Daoy (cell line): Measurements from ENCODE around the gene GPR152. TPM values are rescaled to one million over a fixed set of nuclear protein-coding genes. Genes with fewer than 3 reads are reported as not detected.

Source experiments
- DNase-seq: peaks from one replicate; pipeline ENCODE4 v3.0.0-alpha.2; 2015; ENCODE audit warnings: low read depth
- total RNA-seq: library from RNA; depleted of rRNA; stranded (reverse); fragments of >200 nt; shearing (Covaris generic); gene quantifications from 2 replicates; pipeline ENCODE4 v1.2.3, GENCODE V29; 2014

The GPR152 gene
- total RNA-seq, 1 experiment from 2014 or later, result not detected

DNA sequence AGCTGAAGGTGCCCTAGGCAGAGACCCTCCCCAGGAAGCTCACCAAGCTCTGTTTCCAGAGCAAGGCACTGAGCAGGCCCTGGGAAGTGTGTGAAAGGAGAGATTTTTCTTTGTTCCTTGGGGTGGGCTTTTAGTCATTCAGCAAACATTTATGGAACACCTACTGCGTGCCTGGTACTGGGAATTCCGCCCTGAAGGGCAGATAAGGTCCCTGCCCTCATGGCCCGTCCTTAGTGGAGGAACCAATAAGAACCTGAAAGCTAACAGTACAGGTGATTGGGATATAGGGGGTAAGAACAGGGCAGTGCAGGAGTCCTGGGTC is 12.6 kb upstream of the GPR152 start:
- DNase-seq, result no peak

DNA sequence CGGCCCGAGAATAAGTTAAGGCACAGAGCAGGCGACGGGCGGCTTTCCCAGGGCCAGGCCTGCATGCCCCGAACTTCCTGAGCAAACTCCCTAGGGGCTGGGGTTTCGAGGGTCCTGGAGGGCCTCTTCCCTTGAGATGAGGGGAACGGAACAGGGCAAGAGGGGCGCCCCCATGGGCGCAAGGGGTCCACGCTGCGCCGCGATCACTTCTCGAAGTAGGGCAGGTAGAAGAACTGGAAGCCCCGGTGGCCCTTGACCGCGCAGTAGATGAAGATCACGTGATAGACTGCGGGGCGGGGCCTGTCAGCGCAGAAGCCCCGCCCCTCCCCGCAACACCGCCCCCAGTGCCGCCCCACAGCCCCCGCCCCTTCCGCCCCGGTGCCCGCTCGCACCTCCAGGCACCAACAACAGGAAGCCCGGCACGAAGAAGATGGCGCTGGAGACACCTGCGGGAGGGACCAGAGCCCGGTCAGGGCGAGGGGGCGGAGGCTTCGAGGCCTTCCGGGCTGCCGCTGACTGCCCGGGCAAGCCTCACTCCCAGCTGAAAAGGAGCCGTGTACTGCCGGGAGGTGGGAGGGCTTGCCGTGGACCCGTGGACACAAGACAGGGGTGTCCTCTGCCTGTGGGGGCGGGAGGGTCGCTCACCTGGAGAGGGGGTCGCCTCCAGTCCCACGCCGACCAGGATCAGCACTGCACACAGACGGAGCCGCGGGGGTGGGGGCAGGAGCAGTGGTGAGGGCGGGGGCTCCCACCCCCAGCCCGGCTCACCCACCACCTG is 12.1 kb upstream of the GPR152 start:
- peak; percentile 90 for DNase-seq

DNA sequence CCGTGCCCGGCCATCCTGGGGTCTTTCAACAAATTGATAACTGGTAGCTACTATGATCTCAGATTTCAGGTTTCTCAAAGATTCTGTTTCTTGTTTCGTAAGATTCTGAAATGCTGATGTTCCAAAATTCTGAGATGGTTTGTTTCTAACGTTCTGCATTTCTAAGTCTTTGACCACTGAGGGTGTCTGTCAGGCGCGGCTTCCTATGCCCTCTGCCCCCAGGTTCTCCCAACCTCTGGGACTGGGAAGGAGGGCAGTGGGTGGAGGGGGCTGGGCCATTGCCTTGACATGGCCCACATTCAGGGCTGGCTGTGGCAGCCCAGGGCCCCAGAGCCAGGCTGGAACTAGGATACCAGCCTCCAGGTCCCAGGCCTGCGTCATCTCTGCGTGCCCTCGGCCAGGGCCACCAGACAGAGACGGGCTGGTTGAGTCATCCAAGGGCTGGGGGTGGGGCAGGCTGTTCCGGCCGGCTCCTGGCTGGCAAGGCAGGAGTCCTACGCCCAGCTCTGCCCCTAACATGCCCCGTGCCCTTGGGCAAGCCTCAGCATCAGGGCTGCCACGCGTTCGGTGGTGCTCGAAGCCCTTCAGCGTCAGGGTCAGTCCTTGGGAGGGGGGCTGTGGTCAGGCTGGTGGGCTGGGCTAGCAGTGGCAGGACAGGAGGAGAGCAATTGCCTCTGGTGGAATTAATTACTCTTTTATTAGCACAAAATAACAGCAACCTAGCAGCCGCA is 11.3 kb upstream of the GPR152 start:
- DNase-seq, result peak; percentile 87

DNA sequence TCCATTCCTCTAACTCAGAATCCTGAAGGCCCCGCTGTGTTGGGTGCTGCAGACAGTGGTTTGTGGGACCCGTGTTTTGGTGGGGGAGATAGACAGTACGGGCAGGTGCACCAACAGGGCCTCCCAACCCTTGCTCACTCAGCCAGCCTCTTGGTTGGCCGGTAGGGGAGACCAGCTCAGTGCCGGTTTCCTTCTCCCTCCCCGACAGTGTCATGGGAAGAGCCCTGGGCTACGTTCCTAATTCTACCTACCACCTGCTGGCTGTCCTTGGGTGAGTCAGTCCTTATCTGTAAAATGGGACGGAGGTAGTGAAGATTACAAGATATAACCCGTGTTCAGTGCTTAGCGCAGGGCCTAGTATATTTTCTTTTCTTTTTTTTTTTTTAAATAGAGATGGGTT is 10.7 kb upstream of the GPR152 start:
- no peak for DNase-seq

DNA sequence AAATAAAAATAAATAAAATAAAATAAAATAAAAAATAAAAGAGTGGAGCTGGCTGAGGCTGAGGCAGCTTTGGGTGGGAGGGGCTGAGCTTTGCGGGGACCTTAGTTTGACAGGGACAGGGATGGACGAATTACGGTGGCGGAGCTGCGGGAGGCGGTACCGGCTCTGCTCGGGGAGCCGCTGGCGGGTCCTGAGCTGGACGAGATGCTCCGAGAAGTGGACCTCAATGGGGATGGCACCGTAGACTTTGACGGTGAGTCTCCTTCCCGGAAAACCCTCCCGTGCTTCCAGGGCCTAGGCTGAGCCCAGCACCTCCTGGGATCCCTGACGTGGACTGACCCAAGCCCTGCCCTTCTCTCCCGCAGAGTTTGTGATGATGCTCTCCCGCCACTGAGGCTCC is 5.7 kb upstream of the GPR152 start:
- DNase-seq, result no peak

DNA sequence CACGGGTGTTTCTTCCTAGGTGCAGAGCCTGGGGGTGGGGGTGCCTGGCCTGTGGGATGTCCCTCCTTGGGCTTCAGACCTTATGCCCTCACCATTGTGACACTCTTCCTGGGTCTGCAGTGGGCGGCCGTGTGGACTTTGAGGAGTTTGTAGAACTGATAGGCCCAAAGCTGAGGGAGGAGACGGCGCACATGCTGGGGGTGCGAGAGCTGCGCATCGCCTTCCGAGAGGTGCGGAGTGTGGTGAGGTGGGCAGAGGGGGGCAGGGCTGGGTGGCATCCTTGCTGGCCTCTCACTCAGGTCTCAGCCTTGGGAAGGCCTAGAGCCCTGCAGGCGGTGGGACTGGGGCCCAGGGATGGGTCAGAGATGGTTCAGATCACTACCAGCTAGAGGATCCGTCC is 4.9 kb upstream of the GPR152 start:
- DNase-seq, result no peak

DNA sequence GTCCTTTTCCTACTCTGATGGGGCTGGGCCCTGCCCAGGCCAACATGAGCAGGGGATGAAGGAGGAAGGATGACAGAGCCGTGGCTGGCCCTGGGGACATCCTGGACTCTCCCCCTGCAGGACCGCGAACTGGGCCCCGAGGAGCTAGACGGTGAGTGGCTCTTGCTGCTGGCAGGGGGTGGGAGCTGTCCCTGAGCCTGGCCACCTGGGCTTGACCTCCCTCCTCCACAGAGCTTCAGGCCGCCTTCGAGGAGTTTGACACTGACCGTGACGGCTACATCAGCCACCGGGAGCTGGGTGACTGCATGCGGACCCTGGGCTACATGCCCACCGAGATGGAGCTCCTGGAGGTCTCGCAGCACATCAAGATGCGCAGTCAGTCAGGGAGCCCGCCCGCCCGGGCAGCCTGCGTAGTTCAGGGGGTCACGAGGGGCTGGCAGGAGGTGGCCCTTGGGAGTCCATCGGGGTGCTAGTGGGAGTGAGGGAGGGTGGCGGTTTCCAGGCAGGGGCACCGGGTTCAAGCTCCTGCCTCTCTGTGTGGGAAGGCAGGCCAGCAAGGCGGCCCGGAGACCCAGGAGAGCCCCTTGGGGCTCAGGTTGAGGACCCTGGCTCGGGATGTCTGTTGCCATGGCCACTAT is 3.7 kb upstream of the GPR152 start:
- DNase-seq, result no peak

DNA sequence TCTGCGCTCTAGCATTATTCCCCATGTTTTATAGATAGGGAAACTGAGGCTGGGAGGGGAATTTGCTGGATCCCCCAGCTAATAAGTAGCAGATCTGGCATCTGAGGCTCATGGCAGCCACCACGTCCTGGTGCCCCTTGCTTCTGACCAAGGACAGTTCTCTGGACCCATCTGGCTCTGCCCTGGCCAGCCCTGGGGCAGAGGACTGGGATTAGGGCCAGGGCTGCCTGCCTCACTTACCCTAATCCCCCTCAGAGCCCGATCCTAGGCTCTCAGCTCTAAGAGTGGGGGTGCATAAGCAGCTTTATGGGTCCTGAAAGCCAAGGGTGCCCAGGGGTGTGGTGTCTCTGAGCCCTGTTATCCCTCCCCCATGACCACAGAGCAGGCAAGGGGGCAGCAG is 2.5 kb upstream of the GPR152 start, which contains the start of gene CABP4:
Gene CABP4 (plus strand): TSS at position 301 of the 400 bp plus-strand sequence. CDS start 70 bp downstream, at position 371.
- DNase-seq, result no peak

DNA sequence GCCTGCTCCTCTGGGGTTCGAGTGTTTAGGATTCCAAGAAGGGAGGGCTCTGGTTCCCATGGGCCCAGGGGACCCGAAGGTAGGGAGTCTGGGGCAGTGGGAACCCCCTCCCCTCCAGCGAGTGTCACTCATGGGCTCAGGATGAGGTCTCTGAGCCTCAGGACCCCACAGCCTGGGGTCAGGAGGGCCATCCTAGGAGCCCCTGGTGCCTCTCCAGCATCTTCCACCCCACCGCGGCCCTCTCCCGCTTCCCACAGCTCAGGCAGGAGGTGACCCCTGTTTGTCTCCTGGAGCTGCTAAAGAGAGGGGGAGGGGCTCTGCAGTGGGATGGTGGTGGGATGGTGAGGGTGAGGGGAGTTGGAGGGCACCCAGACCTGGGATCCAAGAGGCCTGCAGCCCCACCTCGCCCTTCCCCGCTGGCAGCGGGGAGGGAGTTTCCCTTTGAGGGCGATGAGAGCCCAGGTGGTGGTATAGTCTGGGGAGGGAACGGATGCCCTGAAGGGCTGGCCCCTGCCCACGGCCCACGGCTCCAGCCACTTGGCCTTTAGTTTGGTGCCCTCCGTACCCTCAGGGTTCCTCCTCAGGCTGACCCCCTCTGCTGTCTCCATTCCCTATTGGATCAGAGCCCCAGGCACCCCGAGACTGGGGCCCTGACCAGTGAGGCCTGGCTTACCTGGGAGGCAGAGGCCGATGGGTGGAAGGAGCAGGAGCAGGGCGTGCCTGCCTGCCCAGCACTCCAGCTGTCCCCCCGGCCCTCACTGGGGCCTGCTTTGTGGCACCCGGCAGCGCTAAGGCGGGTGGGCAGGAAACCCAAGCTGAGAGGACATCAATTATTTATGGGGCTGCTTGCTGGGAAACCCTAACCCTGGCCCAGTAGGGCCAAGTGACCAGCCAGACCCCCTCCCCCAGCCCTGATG is 1.5 kb upstream of the GPR152 start:
- DNase-seq, result no peak

DNA sequence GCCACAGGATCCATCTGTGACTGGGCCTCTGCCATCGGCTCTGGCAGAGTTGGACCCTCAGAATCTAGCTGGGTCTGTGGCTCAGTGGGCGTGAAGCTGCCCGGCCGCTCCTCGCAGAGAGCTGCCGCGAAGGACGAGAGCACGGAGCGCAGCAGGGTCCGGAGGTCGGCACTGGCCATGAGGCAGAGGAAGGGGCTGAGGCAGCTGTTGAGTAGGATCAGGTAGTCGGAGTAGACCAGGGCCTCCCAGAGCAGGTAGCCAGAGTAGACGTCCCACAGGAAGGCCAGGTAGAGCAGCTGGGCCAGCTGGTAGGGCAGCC is 912 bp downstream of the GPR152 start:
- no peak for DNase-seq

DNA sequence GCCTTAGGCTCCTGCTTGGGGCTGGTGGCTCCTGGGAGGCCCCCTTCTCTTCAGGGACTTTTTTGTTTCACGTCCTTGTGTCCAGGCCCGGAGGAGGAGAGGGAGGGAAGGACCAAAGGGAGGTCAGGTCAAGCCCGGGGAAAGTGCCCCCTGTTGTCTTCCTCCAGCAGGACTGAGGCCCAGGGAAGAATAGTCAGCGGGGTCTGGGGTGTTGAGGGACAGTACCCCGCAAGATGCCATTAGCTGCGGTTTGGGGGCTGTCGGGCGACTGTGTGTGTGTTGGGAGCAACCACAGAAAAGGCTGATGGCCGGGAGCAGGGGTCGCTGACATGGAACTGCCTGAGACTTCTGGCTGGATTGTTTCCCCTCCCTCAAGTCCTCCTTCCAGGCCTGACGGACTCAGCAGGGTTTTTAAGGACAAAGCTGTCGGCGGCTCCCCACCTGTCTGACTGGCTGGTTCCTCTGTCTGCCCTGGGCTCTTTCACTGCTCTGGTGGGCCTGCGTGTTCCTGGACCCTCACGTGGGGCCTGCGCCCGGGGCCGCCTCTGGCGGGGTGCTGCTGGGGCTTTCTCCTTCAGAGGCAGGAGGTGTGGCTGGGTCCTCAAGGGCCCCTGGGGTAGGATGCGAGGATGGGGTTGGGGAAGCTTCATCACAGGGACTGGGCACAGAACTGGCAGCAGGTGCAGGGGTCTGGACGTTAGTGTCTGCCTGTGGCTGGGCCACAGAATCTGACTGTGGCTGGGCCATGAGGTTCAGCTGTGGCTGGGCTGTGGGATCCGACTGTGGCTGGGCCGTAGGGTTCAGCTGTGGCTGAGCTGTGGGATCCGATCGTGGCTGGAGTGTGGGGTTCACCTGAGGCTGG is 1.5 kb downstream of the GPR152 start:
- no peak for DNase-seq

DNA sequence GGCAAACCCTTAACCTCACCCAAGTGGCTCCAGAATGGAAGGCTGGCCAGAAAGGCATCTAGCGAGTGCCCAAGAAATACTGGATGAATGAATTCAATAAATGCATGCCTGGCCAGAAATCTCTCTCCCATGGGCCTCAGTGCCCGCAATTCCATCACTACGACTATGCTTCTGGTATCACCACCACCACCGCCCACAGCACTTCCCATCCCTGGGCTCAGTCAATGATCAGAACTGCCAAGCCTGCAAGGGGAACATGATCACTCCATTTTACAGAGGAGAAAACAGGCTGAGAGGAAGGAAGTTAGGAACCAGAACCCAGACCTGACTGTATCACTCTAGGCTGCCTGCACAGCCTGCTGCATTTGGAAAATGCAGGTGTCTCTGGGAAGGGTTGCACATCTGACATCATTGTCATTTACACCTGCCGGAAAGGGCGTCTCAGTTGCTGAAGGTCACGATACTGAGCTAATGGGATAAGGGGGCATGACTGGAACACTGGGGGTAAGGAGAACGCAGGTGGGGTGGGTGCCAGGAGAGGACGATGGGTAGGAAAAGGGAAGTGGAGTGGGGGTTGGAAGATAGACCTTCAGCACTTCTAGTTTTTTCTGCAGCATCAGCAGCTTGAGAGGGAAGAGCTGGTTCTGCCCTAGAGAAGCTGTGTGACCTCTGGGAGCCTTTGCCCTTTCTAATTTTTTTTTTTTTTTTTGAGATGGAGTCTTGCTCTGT is 3.2 kb downstream of the GPR152 start:
- DNase-seq, result no peak

DNA sequence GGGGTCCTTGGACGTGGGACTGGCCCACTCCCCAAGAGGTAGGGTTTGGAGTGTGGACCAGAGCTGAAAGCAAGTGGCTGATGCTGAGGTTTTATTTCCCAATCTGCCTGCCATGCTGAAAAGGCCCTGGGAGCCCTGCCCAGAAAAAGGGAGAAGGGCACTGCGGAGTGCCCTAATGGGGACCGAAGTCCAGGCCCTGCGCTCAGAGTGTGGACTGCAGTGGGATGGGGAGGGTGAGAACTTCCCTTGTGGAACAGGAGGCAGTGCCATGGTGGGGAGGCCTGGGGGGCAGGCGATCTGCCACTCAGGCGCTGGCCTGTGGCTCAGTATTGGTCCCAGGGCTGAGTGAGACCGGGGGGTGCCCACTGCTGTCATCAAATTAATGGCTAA is 4.3 kb downstream of the GPR152 start:
- no peak for DNase-seq

DNA sequence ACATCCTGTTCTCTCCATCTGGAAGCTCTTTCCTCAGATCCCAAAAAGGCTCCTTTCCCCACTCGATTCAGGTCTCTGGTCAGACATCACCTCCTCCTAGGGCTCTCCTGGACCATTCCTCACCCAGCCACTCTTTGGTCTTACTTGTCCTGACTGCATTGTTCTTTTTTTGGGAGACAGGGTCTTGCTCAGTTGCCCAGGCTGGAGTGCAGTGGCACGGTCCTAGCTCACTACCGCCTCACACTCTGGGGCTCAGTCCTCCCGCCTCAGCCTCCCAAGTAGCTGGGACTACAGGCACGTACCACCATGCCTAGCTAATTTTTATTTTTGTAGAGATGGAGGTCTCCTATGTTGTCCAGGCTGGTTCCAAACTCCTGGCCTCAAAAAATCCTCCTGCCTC is 7.0 kb downstream of the GPR152 start:
- no peak for DNase-seq

DNA sequence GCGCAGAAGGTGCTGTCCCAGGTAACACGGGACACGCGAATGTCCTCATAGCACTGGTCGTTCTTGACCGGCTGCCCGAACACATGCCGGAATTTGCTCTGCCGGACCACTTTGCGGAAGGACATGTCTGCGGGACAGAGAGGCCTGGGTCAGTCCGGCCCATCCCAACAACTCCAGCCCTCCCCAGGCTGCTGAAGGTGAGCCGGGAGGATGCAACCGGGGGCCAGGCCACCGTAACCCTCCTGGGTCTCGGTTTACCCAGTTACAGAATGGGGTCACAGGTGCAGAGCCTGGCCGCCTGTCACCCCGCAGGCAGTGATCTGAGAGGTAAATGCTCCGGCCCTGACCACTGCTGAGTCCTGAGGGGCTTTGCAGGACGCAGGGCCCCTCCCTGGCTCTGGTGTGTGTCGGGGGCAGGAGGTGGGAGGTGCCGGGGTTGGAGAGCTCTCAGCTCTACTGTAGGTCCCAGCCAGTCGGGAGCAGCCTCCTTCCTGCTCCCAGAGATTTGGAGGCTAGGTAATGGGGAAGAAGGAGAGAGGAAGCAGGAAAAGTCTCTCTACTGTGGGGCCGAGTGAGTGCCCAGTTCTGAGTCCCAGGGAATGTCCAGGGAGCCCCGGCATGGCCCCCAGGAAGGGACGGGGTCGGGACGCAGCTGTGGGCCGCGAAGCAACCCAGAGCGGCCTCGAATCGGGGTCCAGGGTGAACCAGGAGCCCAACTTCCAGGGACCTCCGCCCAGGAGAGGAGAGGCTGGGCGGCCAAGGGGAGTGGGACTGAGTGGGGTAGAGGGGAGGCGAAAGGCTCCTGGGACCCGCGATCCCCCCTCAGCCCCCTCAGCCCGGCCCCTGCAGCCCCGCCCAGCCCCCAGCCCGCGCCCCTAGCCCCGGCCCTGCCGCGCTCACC is 9.8 kb downstream of the GPR152 start:
- no peak for DNase-seq

DNA sequence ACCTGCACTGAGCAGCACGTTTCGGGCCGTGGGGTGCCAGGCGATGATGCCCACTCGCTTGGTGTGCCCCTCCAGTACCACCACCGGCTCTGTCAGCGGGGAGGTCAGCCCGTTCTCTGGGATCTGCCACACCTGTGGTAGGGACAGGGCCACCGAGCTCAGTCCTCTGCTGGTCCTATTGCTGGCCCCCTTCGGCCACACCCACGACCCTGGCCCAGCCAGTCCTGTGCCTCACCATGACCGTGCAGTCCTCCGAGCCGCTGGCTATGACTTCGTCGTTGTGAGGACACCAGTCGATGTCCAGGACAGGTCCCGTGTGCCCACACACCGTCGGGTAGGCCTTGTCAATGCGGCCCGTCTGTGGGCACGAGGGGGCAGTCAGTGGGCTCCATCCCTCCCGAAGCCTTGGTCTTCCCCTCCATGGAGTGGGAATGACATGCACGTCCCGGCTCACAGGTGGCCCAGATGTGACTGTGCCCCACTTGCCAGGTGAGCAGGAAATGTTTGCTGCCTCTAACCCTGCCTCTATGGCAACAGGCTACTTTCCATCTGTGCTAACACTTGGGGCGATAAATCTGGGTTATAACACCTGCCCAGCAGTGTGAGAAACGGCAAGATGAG is 10.7 kb downstream of the GPR152 start:
- no peak for DNase-seq

DNA sequence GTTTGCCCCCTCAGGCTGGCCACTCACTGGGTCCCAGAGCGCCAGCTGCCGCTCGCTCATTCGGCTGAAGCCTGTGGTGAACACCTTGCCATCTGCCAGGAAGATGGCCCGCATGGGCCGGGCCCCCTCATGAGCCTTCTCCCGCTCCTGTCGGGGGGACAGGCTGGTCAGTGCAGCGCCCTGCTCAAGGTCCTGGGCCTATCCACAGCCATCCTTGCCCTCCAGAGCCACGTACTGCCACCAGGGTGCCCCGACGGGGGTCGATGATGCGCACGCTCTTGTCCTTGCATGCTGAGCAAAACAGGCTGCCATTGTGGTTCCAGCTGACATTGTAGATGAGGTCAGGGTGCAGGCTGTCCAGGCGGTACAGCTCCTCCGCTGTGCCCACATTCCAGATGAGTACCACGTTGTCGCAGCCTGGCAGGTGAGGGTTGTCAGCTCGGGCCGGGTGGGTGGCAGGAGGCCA is 11.4 kb downstream of the GPR152 start:
- DNase-seq, result no peak

DNA sequence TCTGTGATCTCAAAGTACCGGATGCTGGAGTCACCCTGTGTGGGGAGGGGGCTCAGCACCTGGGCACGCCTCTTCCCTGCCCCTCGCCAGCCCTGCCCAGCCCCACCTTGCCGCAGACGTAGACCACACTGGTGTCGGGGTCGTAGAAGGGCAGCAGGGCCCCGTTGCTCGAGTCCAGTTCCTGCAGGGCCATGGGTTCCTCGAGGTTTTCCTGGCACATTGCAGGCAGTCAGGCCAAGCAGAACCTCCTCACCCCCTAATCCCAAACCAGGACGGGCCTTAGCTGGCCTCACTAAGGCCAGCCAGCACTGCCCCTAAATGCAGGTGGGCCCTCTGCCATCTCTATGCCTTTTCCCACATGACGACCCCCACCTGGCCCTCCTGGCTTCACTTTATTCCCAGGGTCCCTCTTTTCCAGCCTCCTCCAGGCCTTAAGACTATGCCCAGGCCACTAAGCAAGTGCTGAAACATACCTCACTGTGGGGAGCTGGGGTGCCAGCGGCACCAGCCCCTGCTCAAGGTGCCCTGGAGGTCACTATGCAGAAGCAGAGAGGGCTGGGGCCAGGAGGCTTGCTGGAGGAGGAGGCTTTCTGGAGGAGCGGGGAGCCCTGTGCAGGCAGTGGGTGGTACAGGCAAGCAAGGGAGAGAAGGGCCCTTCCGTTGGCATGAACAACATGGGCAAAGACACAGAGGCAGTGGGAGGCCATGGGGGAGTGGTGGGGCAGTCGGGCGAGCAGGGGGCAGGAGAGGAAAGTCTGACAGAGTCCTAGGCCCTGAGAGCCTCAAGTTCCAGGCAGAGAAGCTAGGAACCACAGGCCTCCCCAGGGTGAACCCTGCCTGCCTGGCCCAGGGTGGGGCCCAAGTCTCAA is 12.1 kb downstream of the GPR152 start:
- no peak for DNase-seq
